ENCODE data around the gene WDR46. TPM values are rescaled to one million over a fixed set of nuclear protein-coding genes. Genes with fewer than 3 reads are reported as not detected.

Gene WDR46
- total and polyA plus RNA-seq, 10 of the 15 experiments (the other 5 are each of a cell fraction or from before 2014, with no cell fraction given) = 10.1 to 147 (median 86.0) TPM

GRCh38 chr6:33247977-33248642 is 40.9 kb downstream of the WDR46 start (continued):
- peak; percentile 48 for TF ChIP-seq SKIL (IDR thresholded peaks at IDR 0.05; ENCODE audit: low read depth, poor library complexity, severe bottlenecking)
- TF ChIP-seq MLLT1 (IDR thresholded peaks at IDR 0.05) = peak; percentile 32; the same call in 1 of the 2 replicates
- TF ChIP-seq POU2F2 (IDR thresholded peaks at IDR 0.05; ENCODE audit: borderline replicate concordance, low read depth, low read length) = peak; percentile 46; the same call in 1 of the 3 replicates
- 0 out of 4 replicates have a peak, but pooled peaks have one; percentile 14 to 17 for TF ChIP-seq BHLHE40 (IDR thresholded peaks at IDR 0.05; ENCODE audit: borderline replicate concordance in 1 of 2, low read depth in 2 of 2, low read length in 1 of 2)
- TF ChIP-seq SP1 (IDR thresholded peaks at IDR 0.05; ENCODE audit: low read depth, low read length) = peak; percentile 23
- no peak for TF ChIP-seq EED (IDR thresholded peaks at IDR 0.05; ENCODE audit: low read depth)
- TF ChIP-seq TARDBP (IDR thresholded peaks at IDR 0.05; ENCODE audit: borderline replicate concordance) = 0 out of 2 replicates have a peak, but pooled peaks have one; percentile 47
- peak; percentile 79 for TF ChIP-seq SMC3 (IDR thresholded peaks at IDR 0.05; ENCODE audit: borderline replicate concordance, low read length)
- 0 out of 2 replicates have a peak, but pooled peaks have one; percentile 61 for TF ChIP-seq YY1 (IDR thresholded peaks at IDR 0.05; ENCODE audit: low read depth, low read length)
- no peak for TF ChIP-seq ASH2L (IDR thresholded peaks at IDR 0.05; ENCODE audit: borderline replicate concordance, low read depth)
- no peak for TF ChIP-seq WRNIP1 (IDR thresholded peaks at IDR 0.05; ENCODE audit: borderline replicate concordance, low read depth, low read length)
- peak; percentile 33 for TF ChIP-seq RELA (IDR thresholded peaks at IDR 0.05; ENCODE audit: borderline replicate concordance, partially characterized antibody)
- TF ChIP-seq DPF2 (IDR thresholded peaks at IDR 0.05) = no peak

Measured in GM12878 (cell line).